Neural progenitor cell (in vitro differentiated cells): ENCODE results near the gene TRANK1.
A peak's percentile ranks its signal among the peaks of the same experiment; 100 is the strongest.

Experiments
- CTCF ChIP-seq: fragments of 200-600 bp; sonication (generic); IDR thresholded peaks from 2 replicates; pipeline ENCODE4 v1.5.1; 2017; ENCODE audit warnings: antibody characterized with exemption, mild to moderate bottlenecking
- EZH2phosphoT487 ChIP-seq: fragments of 200-600 bp; sonication (generic); IDR thresholded peaks from 2 replicates; pipeline ENCODE4 v1.6.1; 2017; ENCODE audit warnings: antibody characterized with exemption

GRCh38 chr3:36904641-36905040 lies 40.2 kb downstream of the TRANK1 start:
- TF ChIP-seq CTCF (peak; percentile 48), EZH2phosphoT487 (no peak)
